Endothelial cell of umbilical vein (primary cell): ENCODE results near the gene SDHAF2. TPM values are rescaled to one million over a fixed set of nuclear protein-coding genes. Genes with fewer than 3 reads are reported as not detected.

Source experiments
- BruUV-seq: library from RNA; stranded (reverse); fragments of 400-500 nt; replicated peaks from 2 replicates; lab custom pipeline; 2021; lab: Mats Ljungman, UMichigan
- CTCF ChIA-PET: fragments of 300-600, 350-600 bp; sonication (Branson Sonifier 250); formaldehyde crosslinking; loops from one replicate; lab custom pipeline; 2021; ENCODE audit warnings: antibody characterized with exemption, inconsistent platforms; lab: Charles Lee
- POLR2A ChIA-PET: fragments of 300-600, 350-600 bp; sonication (Branson Sonifier 250); formaldehyde crosslinking; loops from one replicate; lab custom pipeline; 2021; ENCODE audit warnings: antibody characterized with exemption, inconsistent platforms; lab: Charles Lee
- DNase-seq: peaks from one replicate; pipeline ENCODE4 v3.0.0-alpha.2; 2011; ENCODE audit warnings: low read depth, low spot score
- FAIRE-seq: peaks from 2 replicates; lab custom pipeline; 2011; peaks lifted over from hg19 to GRCh38; lab: Jason Lieb, UNC
- H2AFZ ChIP-seq: 2 replicates; pipeline ENCODE4 v1.6.0; 2012; ENCODE audit warnings: low read depth, low read length, control low read depth, inconsistent platforms
- H3K27ac ChIP-seq: 2 replicates; pipeline ENCODE4 v1.5.1; 2011; ENCODE audit warnings: low read depth, mild to moderate bottlenecking, control low read depth, low read length, moderate library complexity; ENCODE audit not compliant: insufficient read depth
- H3K27me3 ChIP-seq, 2 experiments: 2 replicates each; pipeline versions ENCODE4 v1.6.0 to v1.6.1; 2011; ENCODE audit warnings: low read length in 2 of 2, mixed read lengths in 1 of 2; ENCODE audit not compliant: control insufficient read depth in 2 of 2, insufficient read depth in 2 of 2
- H3K36me3 ChIP-seq, 2 experiments: 2 replicates in 1 of 2; 3 replicates in 1 of 2; pipeline ENCODE4 v1.5.1; 2011; ENCODE audit warnings: low read length in 2 of 2, mild to moderate bottlenecking in 1 of 2, moderate library complexity in 1 of 2; ENCODE audit not compliant: control insufficient read depth in 2 of 2, insufficient read depth in 2 of 2; ENCODE audit errors: extremely low read depth in 1 of 2
- H3K4me1 ChIP-seq: 3 replicates; pipeline ENCODE4 v1.5.1; 2011; ENCODE audit warnings: mild to moderate bottlenecking, low read length; ENCODE audit not compliant: control insufficient read depth, insufficient read depth; ENCODE audit errors: extremely low read depth
- H3K4me2 ChIP-seq: 2 replicates; pipeline ENCODE4 v1.6.1; 2011; ENCODE audit warnings: low read length, control low read depth, mixed read lengths; ENCODE audit not compliant: insufficient read depth
- H3K4me3 ChIP-seq, 3 experiments: fragments of 200-600 bp in 1 of 3; sonication (generic), shearing (Covaris generic) in 1 of 3; replicated peaks in 1 of 3; 2 replicates each; pipeline ENCODE4 v1.5.1; 2011 to 2016; ENCODE audit warnings: control low read depth in 3 of 3, low read length in 3 of 3, mild to moderate bottlenecking in 2 of 3, inconsistent platforms in 1 of 3, low read depth in 1 of 3, moderate library complexity in 1 of 3; ENCODE audit not compliant: insufficient read depth in 1 of 3
- H3K79me2 ChIP-seq: 2 replicates; pipeline ENCODE4 v1.6.0; 2012; ENCODE audit warnings: low read length, inconsistent platforms; ENCODE audit not compliant: control insufficient read depth, insufficient read depth
- H3K9ac ChIP-seq: replicated peaks from 2 replicates; pipeline ENCODE3; 2011; ENCODE audit warnings: low read length, control low read depth; ENCODE audit not compliant: insufficient read depth; ENCODE audit errors: extremely low read depth
- H3K9me1 ChIP-seq: replicated peaks from 3 replicates; pipeline ENCODE4 v1.6.0; 2011; ENCODE audit warnings: mild to moderate bottlenecking, low read length; ENCODE audit not compliant: control insufficient read depth, insufficient read depth; ENCODE audit errors: extremely low read depth
- H3K9me3 ChIP-seq: replicated peaks from 2 replicates; pipeline ENCODE4 v1.5.1; 2012; ENCODE audit warnings: low read length, inconsistent platforms; ENCODE audit not compliant: control insufficient read depth, insufficient read depth
- H4K20me1 ChIP-seq: replicated peaks from 2 replicates; pipeline ENCODE3; 2011; ENCODE audit warnings: mild to moderate bottlenecking, low read length; ENCODE audit not compliant: control insufficient read depth, insufficient read depth; ENCODE audit errors: extremely low read depth
- CTCF ChIP-seq, 2 donors: IDR thresholded peaks; 1 replicate in 1 of 2; 2 replicates in 1 of 2; pipeline ENCODE4 v1.5.1; 2011; ENCODE audit warnings: low read length in 2 of 2, mild to moderate bottlenecking in 2 of 2, moderate library complexity in 2 of 2, control low read depth in 1 of 2, inconsistent platforms in 1 of 2, low read depth in 1 of 2; ENCODE audit not compliant: insufficient read depth in 1 of 2; ENCODE audit errors: extremely low read depth in 1 of 2
- EZH2 ChIP-seq: IDR thresholded peaks from 2 replicates; pipeline ENCODE4 v1.6.1; 2012; ENCODE audit warnings: borderline replicate concordance, low read depth, mild to moderate bottlenecking, moderate library complexity, low read length, inconsistent platforms; ENCODE audit not compliant: severe bottlenecking
- FOS ChIP-seq: IDR thresholded peaks from 2 replicates; pipeline ENCODE4 v1.6.1; 2011; ENCODE audit warnings: mild to moderate bottlenecking, low read length, moderate library complexity, borderline replicate concordance; ENCODE audit not compliant: insufficient read depth
- GATA2 ChIP-seq: IDR thresholded peaks from 2 replicates; pipeline ENCODE4 v1.7.0; 2011; ENCODE audit warnings: low read depth, mild to moderate bottlenecking, moderate library complexity, mixed read lengths, low read length; ENCODE audit not compliant: insufficient read length, insufficient read depth
- JUN ChIP-seq: IDR thresholded peaks from 2 replicates; pipeline ENCODE4 v1.6.1; 2011; ENCODE audit warnings: borderline replicate concordance, low read depth; ENCODE audit not compliant: insufficient read length, insufficient read depth
- MAX ChIP-seq: IDR thresholded peaks from 2 replicates; pipeline ENCODE4 v1.6.1; 2011; ENCODE audit not compliant: insufficient read depth, insufficient read length
- MYC ChIP-seq: IDR thresholded peaks from one replicate; pipeline ENCODE4 v1.6.1; 2011; ENCODE audit warnings: mild to moderate bottlenecking, low read depth, low read length
- POLR2A ChIP-seq: IDR thresholded peaks from 2 replicates; pipeline ENCODE4 v1.6.1; 2012; ENCODE audit warnings: low read depth, mild to moderate bottlenecking, control low read depth, low read length
- POLR2AphosphoS5 ChIP-seq: IDR thresholded peaks from 2 replicates; pipeline ENCODE4 v1.6.1; 2012; ENCODE audit warnings: low read depth, mild to moderate bottlenecking, control low read depth, low read length, moderate library complexity; ENCODE audit not compliant: insufficient read depth
- dilution Hi-C: fragments of 300-500 bp; cut with MboI; formaldehyde crosslinking; loops from one replicate; pipeline ENCODE4 v1.15.0; 2019; ENCODE audit warnings: low sequenced_read_pairs; ENCODE audit not compliant: extremely low pct_ligation_motif_present
- intact Hi-C: fragments of 100-400 bp; cut with micrococcal nuclease; formaldehyde crosslinking; loops from one replicate; pipeline ENCODE4 v1.10.0; 2022
- polyA plus RNA-seq, 4 experiments: library from polyadenylated mRNA; depleted of rRNA in 3 of 4; stranded (reverse) in 3 of 4; unstranded in 1 of 4; fragments of >200 nt; gene quantifications; 2 replicates each; pipeline versions ENCODE4 v1.2.1 to v1.2.3, GENCODE V29; 2011 to 2012; ENCODE audit warnings: missing spikeins in 1 of 4
- total RNA-seq: library from RNA; stranded (reverse); gene quantifications from 2 replicates; pipeline ENCODE4 v1.2.3, GENCODE V29; 2021

The SDHAF2 gene
- total and polyA plus RNA-seq, 2 donors (not counting 3 experiments of a cell fraction or from before 2014, with no cell fraction given): 44.5 to 128 TPM

GRCh38 chr11:61472282-61472681 is 42.4 kb downstream of the SDHAF2 start:
- Histone ChIP-seq H3K9me3 (no peaks in the 10 kb centered on the region), H3K79me2 (no peaks in the 10 kb centered on the region), H3K27ac (no peak overlapping the region), H3K9me1 (no peaks in the 10 kb centered on the region), H4K20me1 (no peaks in the 10 kb centered on the region), H3K4me3 (no peak overlapping the region), H3K4me2 (no peak overlapping the region), H3K4me1 (no peaks in the 10 kb centered on the region), H3K9ac (no peak overlapping the region), H2AFZ (no peak overlapping the region), H3K36me3 (peaks cover 0 to 6% of the 10 kb centered on the region in 2 experiments), H3K27me3 (no peaks in the 10 kb centered on the region)
- POLR2A ChIA-PET: no interaction called here
- no peak for DNase-seq
- CTCF ChIA-PET: interaction anchor here (1.8 to 11.5 kb wide), 3 partner anchors 10 to 46 kb away, joined by 5 to 221 read pairs (median 13); no protein-coding TSS in a partner anchor
- no peak for FAIRE-seq
- no TSS peak for BruUV-seq
- dilution Hi-C loops: no loop called here
- TF ChIP-seq MAX: no peak
- no peak for TF ChIP-seq FOS
- no peak for TF ChIP-seq POLR2AphosphoS5
- no peak for TF ChIP-seq POLR2A
- TF ChIP-seq JUN: no peak
- intact Hi-C loops: no loop called here

GRCh38 chr11:61472868-61473267 is 42.9 kb downstream of the SDHAF2 start:
- Histone ChIP-seq H3K27me3 (no peaks in the 10 kb centered on the region), H3K79me2 (no peaks in the 10 kb centered on the region), H3K27ac (no peak overlapping the region), H3K9me1 (no peaks in the 10 kb centered on the region), H3K4me1 (no peaks in the 10 kb centered on the region), H3K4me3 (no peak overlapping the region), H3K4me2 (no peak overlapping the region), H2AFZ (no peak overlapping the region), H4K20me1 (no peaks in the 10 kb centered on the region), H3K36me3 (peaks cover 0 to 6% of the 10 kb centered on the region in 2 experiments), H3K9ac (no peak overlapping the region), H3K9me3 (no peaks in the 10 kb centered on the region)
- DNase-seq: no peak
- no peak for TF ChIP-seq EZH2
- no peak for TF ChIP-seq JUN
- TF ChIP-seq CTCF (IDR thresholded peaks at IDR 0.05; ENCODE audit: extremely low read depth in 1 of 2, insufficient read depth in 1 of 2, low read depth in 1 of 2, low read length in 2 of 2): no peak
- no peak for TF ChIP-seq MYC
- no peak for TF ChIP-seq POLR2AphosphoS5
- TF ChIP-seq GATA2: no peak
- ChIA-PET CTCF (interaction anchor here (0.7 to 11.5 kb wide), 5 partner anchors 9 to 65 kb away, joined by 3 to 221 read pairs (median 5); no protein-coding TSS in a partner anchor), POLR2A (no interaction called here)
- BruUV-seq: no TSS peak
- no peak for FAIRE-seq
- dilution Hi-C loops: no loop called here
- intact Hi-C loops: no loop called here
